Right lung (tissue), 5 donors: Measurements from ENCODE around the gene NSMCE3. TPM values are rescaled to one million over a fixed set of nuclear protein-coding genes. Genes with fewer than 3 reads are reported as not detected.
"Not testable (repeated sequence)": the region's sequence is repeated elsewhere in the genome, so short reads cannot be mapped to it uniquely, and the experiment has no call there.

ENCODE experiments used
- DNase-seq, 2 donors: peaks; one replicate each; pipeline ENCODE4 v3.0.0-alpha.2; 2013
- polyA plus RNA-seq, 5 donors: library from polyadenylated mRNA; unstranded; fragments of 120-200 nt; gene quantifications; one replicate each; pipeline versions ENCODE4 v1.2.1 to v1.2.3, GENCODE V29; 2013; ENCODE audit warnings: inconsistent platforms in 1 of 5, low replicate concordance in 1 of 5; ENCODE audit not compliant: insufficient read length in 5 of 5, insufficient read depth in 1 of 5

Gene NSMCE3
- polyA plus RNA-seq, 5 donors: 6.4 to 8.7 (median 7.8) TPM

- no peak for DNase-seq
Measured at GRCh38 chr15:29272219-29272618, 2.6 kb upstream of the NSMCE3 start.

- DNase-seq: no peak
Measured at GRCh38 chr15:29270976-29271375, 1.4 kb upstream of the NSMCE3 start.

- DNase-seq: peak in 1 of 2 donors; percentile 22
Measured at GRCh38 chr15:29270169-29270955, 740 bp upstream of the NSMCE3 start.

GRCh38 chr15:29268706-29269484 is 727 bp downstream of the NSMCE3 start:
- peak; percentile 40 to 51 for DNase-seq

- DNase-seq: peak in 1 of 2 donors; percentile 51
Measured at GRCh38 chr15:29266052-29266582, 3.5 kb downstream of the NSMCE3 start.

- DNase-seq: no peak
Measured at GRCh38 chr15:29263289-29263688, 6.3 kb downstream of the NSMCE3 start.

GRCh38 chr15:29262738-29263137 is 6.9 kb downstream of the NSMCE3 start:
- no peak for DNase-seq

- no peak for DNase-seq
Measured at GRCh38 chr15:29260896-29261295, 8.7 kb downstream of the NSMCE3 start.

GRCh38 chr15:29259233-29259632 is 10.4 kb downstream of the NSMCE3 start:
- DNase-seq: no peak

GRCh38 chr15:29252234-29252633 is 17.4 kb downstream of the NSMCE3 start:
- DNase-seq: no peak

- DNase-seq: no peak
Measured at GRCh38 chr15:29244544-29244943, 25.1 kb downstream of the NSMCE3 start.

GRCh38 chr15:29244123-29244522 is 25.5 kb downstream of the NSMCE3 start:
- DNase-seq: no peak

- DNase-seq: no peak
Measured at GRCh38 chr15:29242456-29243242, 27.0 kb downstream of the NSMCE3 start.

GRCh38 chr15:29241207-29241606 is 28.4 kb downstream of the NSMCE3 start:
- no peak for DNase-seq

GRCh38 chr15:29239395-29239794 is 30.2 kb downstream of the NSMCE3 start:
- DNase-seq: no peak

- no peak for DNase-seq
Measured at GRCh38 chr15:29233566-29233965, 36.1 kb downstream of the NSMCE3 start.

GRCh38 chr15:29226436-29227208 is 43.0 kb downstream of the NSMCE3 start:
- no peak for DNase-seq

- DNase-seq: peak in 1 of 2 donors; percentile 23
Measured at GRCh38 chr15:29225534-29226234, 43.9 kb downstream of the NSMCE3 start.

- not testable (repeated sequence) for DNase-seq
Measured at GRCh38 chr15:29224987-29225363, 44.6 kb downstream of the NSMCE3 start.

GRCh38 chr15:29224235-29224986 is 45.2 kb downstream of the NSMCE3 start:
- DNase-seq: not testable (repeated sequence)
